Mucosa of stomach (tissue), 1 donor: ENCODE measurements around the gene PKNOX1.
"Not testable (repeated sequence)": the region's sequence is repeated elsewhere in the genome, so short reads cannot be mapped to it uniquely, and the experiment has no call there.

Experiments
- H3K27me3 ChIP-seq: one replicate; pipeline ENCODE4 v1.7.0; 2013; ENCODE audit warnings: mild to moderate bottlenecking, low read length; ENCODE audit not compliant: control insufficient read depth, insufficient read depth
- H3K36me3 ChIP-seq: one replicate; pipeline ENCODE4 v1.7.0; 2013; ENCODE audit warnings: low read length; ENCODE audit not compliant: control insufficient read depth, insufficient read depth
- H3K4me1 ChIP-seq: one replicate; pipeline ENCODE4 v1.7.0; 2013; ENCODE audit warnings: mild to moderate bottlenecking, low read length; ENCODE audit not compliant: control insufficient read depth, insufficient read depth
- H3K4me3 ChIP-seq: one replicate; pipeline ENCODE4 v1.7.0; 2013; ENCODE audit warnings: low read length
- H3K9ac ChIP-seq: one replicate; pipeline ENCODE4 v1.7.0; 2013; ENCODE audit warnings: mild to moderate bottlenecking, low read length, moderate library complexity
- H3K9me3 ChIP-seq: one replicate; pipeline ENCODE4 v1.7.0; 2013; ENCODE audit warnings: mild to moderate bottlenecking, low read length, moderate library complexity; ENCODE audit not compliant: control insufficient read depth
- donor health status: Pancreatic carcinoma.

The PKNOX1 gene

GRCh38 chr21:43062955-43063664, 88.7 kb downstream of the PKNOX1 start:
- not testable (repeated sequence) for H3K27me3 ChIP-seq, H3K4me1 ChIP-seq, H3K9me3 ChIP-seq, H3K4me3 ChIP-seq, H3K9ac ChIP-seq, H3K36me3 ChIP-seq

- not testable (repeated sequence) for H3K27me3 ChIP-seq, H3K4me3 ChIP-seq, H3K4me1 ChIP-seq, H3K36me3 ChIP-seq, H3K9me3 ChIP-seq, H3K9ac ChIP-seq
Measured at GRCh38 chr21:43064265-43064917, 90.0 kb downstream of the PKNOX1 start.

- not testable (repeated sequence) for H3K4me3 ChIP-seq, H3K4me1 ChIP-seq, H3K27me3 ChIP-seq, H3K9ac ChIP-seq, H3K36me3 ChIP-seq, H3K9me3 ChIP-seq
Measured at GRCh38 chr21:43065991-43066390, 91.6 kb downstream of the PKNOX1 start.

- H3K4me3 ChIP-seq, H3K9ac ChIP-seq, H3K9me3 ChIP-seq, H3K4me1 ChIP-seq, H3K27me3 ChIP-seq, H3K36me3 ChIP-seq: not testable (repeated sequence)
Measured at GRCh38 chr21:43066690-43067089, 92.3 kb downstream of the PKNOX1 start.

- not testable (repeated sequence) for H3K4me3 ChIP-seq, H3K36me3 ChIP-seq, H3K27me3 ChIP-seq, H3K4me1 ChIP-seq, H3K9ac ChIP-seq, H3K9me3 ChIP-seq
Measured at GRCh38 chr21:43068065-43068464, 93.7 kb downstream of the PKNOX1 start.

- not testable (repeated sequence) for H3K4me1 ChIP-seq, H3K9me3 ChIP-seq, H3K27me3 ChIP-seq, H3K9ac ChIP-seq, H3K4me3 ChIP-seq, H3K36me3 ChIP-seq
Measured at GRCh38 chr21:43069682-43070081, 95.3 kb downstream of the PKNOX1 start.

- not testable (repeated sequence) for H3K4me3 ChIP-seq, H3K36me3 ChIP-seq, H3K27me3 ChIP-seq, H3K4me1 ChIP-seq, H3K9me3 ChIP-seq, H3K9ac ChIP-seq
Measured at GRCh38 chr21:43072742-43073141, 98.4 kb downstream of the PKNOX1 start.

- H3K9me3 ChIP-seq, H3K36me3 ChIP-seq, H3K4me1 ChIP-seq, H3K4me3 ChIP-seq, H3K27me3 ChIP-seq, H3K9ac ChIP-seq: not testable (repeated sequence)
Measured at GRCh38 chr21:43074401-43075169, 100.2 kb downstream of the PKNOX1 start.

GRCh38 chr21:43075170-43076022, 101.0 kb downstream of the PKNOX1 start, which contains the start of gene CBS:
CBS (minus strand) TSS chr21:43075835; CDS start chr21:43072193, 3,642 bp downstream.
- H3K9me3 ChIP-seq = not testable (repeated sequence)

GRCh38 chr21:43076023-43076637, 101.8 kb downstream of the PKNOX1 start:
- not testable (repeated sequence) for H3K4me3 ChIP-seq, H3K27me3 ChIP-seq, H3K4me1 ChIP-seq, H3K9me3 ChIP-seq, H3K36me3 ChIP-seq, H3K9ac ChIP-seq

More at GRCh38 chr21:43075170-43076022, 101.0 kb downstream of the PKNOX1 start, which contains the start of gene CBS:
- not testable (repeated sequence) for H3K27me3 ChIP-seq, H3K9ac ChIP-seq, H3K4me1 ChIP-seq, H3K36me3 ChIP-seq, H3K4me3 ChIP-seq

GRCh38 chr21:43076643-43077042, 102.3 kb downstream of the PKNOX1 start:
- H3K36me3 ChIP-seq, H3K27me3 ChIP-seq, H3K9ac ChIP-seq, H3K4me1 ChIP-seq, H3K9me3 ChIP-seq, H3K4me3 ChIP-seq: not testable (repeated sequence)
